Tibial artery (tissue), 4 donors: ENCODE data around the gene CCDC126.

Experiments used
- DNase-seq, 2 donors: peaks; one replicate each; pipeline ENCODE4 v3.0.0-alpha.2; 2019
- H3K27ac ChIP-seq, 2 donors: fragments of 200-600 bp; sonication (generic) in 1 of 2; 1 replicate in 1 of 2; 2 replicates in 1 of 2; pipeline ENCODE4 v1.5.1; 2018 to 2019; ENCODE audit warnings: mild to moderate bottlenecking in 1 of 2
- H3K27me3 ChIP-seq, 2 donors: fragments of 200-600 bp; sonication (generic) in 1 of 2; one replicate each; pipeline versions ENCODE4 v1.5.1 to v1.6.0; 2016 to 2019
- H3K36me3 ChIP-seq, 3 donors: fragments of 200-600 bp; sonication (generic) in 2 of 3; one replicate each; pipeline ENCODE4 v1.5.1; 2016 to 2019; ENCODE audit warnings: mild to moderate bottlenecking in 2 of 3
- H3K4me1 ChIP-seq, 4 donors: fragments of 200-600 bp; sonication (generic) in 2 of 4; 1 replicate in 3 of 4; 2 replicates in 1 of 4; pipeline ENCODE4 v1.5.1; 2016 to 2019
- H3K4me3 ChIP-seq, 2 donors: fragments of 200-600 bp; sonication (generic) in 1 of 2; 1 replicate in 1 of 2; 2 replicates in 1 of 2; pipeline ENCODE4 v1.5.1; 2018 to 2019; ENCODE audit warnings: mild to moderate bottlenecking in 2 of 2
- H3K9me3 ChIP-seq, 3 donors: fragments of 200-600 bp; sonication (generic) in 1 of 3; one replicate each; pipeline ENCODE4 v1.5.1; 2016 to 2019
- intact Hi-C: fragments of 100-400 bp; cut with DNase I; formaldehyde crosslinking; loops from one replicate; pipeline ENCODE4 v1.15.0; 2023; ENCODE audit warnings: low total_unique reads
- TF ChIP-seq, protein P1 (sequence below), 2 experiments: fragments of 200-600 bp in 1 of 2; fragments of 450-650 bp in 1 of 2; IDR thresholded peaks; one replicate each; pipeline ENCODE4 v1.5.1; 2017 to 2019; ENCODE audit warnings: antibody characterized with exemption in 2 of 2, mild to moderate bottlenecking in 1 of 2, moderate library complexity in 1 of 2

CCDC126 gene

DNA sequence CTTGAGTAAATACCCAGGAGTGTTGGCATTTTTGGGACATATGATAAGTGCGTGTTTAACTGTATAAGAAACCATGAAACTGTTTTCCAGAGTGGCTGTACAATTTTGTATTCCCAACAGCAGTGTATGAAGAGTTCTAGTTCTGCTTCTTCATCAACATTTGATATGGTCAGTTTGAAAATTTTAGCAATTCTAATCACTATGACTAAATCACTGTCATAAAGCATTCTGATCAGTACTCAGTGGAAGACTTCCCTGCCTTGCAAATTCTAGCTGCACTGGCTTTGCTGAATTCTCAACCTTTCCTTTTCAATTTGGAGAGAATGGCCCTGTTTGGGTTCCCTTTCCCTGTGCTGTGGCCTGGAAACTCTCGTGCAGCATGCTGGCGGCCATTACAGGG is 64.2 kb downstream of the CCDC126 start:
- Histone ChIP-seq H3K9me3 (peaks cover 0 to 6% (median 4%) of the 10 kb centered on the region in 3 donors), H3K36me3 (no peaks in the 10 kb centered on the region), H3K27me3 (no peaks in the 10 kb centered on the region), H3K4me3 (no peak overlapping the region), H3K27ac (no peak overlapping the region), H3K4me1 (no peaks in the 10 kb centered on the region)
- intact Hi-C loops, result no loop called here
- DNase-seq, result no peak
- TF ChIP-seq, protein P1, sequence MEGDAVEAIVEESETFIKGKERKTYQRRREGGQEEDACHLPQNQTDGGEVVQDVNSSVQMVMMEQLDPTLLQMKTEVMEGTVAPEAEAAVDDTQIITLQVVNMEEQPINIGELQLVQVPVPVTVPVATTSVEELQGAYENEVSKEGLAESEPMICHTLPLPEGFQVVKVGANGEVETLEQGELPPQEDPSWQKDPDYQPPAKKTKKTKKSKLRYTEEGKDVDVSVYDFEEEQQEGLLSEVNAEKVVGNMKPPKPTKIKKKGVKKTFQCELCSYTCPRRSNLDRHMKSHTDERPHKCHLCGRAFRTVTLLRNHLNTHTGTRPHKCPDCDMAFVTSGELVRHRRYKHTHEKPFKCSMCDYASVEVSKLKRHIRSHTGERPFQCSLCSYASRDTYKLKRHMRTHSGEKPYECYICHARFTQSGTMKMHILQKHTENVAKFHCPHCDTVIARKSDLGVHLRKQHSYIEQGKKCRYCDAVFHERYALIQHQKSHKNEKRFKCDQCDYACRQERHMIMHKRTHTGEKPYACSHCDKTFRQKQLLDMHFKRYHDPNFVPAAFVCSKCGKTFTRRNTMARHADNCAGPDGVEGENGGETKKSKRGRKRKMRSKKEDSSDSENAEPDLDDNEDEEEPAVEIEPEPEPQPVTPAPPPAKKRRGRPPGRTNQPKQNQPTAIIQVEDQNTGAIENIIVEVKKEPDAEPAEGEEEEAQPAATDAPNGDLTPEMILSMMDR (IDR thresholded peaks at IDR 0.05), result no peak

GRCh38 chr7:23662124-23662983 is 65.2 kb downstream of the CCDC126 start:
- Histone ChIP-seq H3K9me3 (peaks cover 0 to 6% (median 4%) of the 10 kb centered on the region in 3 donors), H3K27me3 (no peaks in the 10 kb centered on the region), H3K27ac (no peak overlapping the region), H3K4me3 (no peak overlapping the region), H3K4me1 (no peaks in the 10 kb centered on the region), H3K36me3 (no peaks in the 10 kb centered on the region)
- TF ChIP-seq, protein P1 (IDR thresholded peaks at IDR 0.05), result no peak
- DNase-seq, result no peak
- intact Hi-C loops, result no loop called here

DNA sequence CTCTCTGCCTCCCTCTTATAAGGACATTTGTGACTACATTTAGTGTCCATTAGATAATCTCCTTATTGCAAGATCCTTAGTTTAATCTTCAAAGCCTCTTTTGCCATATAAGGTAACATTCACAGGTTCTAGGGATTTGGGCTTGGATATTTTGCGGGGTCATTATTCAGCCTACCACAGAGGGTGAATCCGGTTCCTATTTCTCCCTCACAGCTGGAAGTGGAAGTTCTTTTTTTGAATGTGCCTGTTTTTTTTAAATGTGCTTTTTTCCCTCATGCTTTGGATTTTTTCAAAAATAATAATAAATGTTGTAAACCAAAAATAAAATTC is 65.8 kb downstream of the CCDC126 start:
- H3K27ac ChIP-seq, result no peak overlapping the region
- H3K4me1 ChIP-seq, result no peaks in the 10 kb centered on the region
- TF ChIP-seq, protein P1 (IDR thresholded peaks at IDR 0.05), result no peak
- no peak for DNase-seq
- H3K9me3 ChIP-seq, result peaks cover 0 to 6% (median 4%) of the 10 kb centered on the region in 3 donors
- H3K4me3 ChIP-seq, result no peak overlapping the region
- no peaks in the 10 kb centered on the region for H3K27me3 ChIP-seq
- H3K36me3 ChIP-seq, result no peaks in the 10 kb centered on the region
- intact Hi-C loops, result no loop called here

GRCh38 chr7:23664122-23664521 is 66.9 kb downstream of the CCDC126 start:
- H3K27me3 ChIP-seq, result no peaks in the 10 kb centered on the region
- no peak overlapping the region for H3K27ac ChIP-seq
- peaks cover 0 to under 1% (median 0%) of the 10 kb centered on the region in 3 donors for H3K9me3 ChIP-seq
- no peaks in the 10 kb centered on the region for H3K4me1 ChIP-seq
- no peak for DNase-seq
- TF ChIP-seq, protein P1 (IDR thresholded peaks at IDR 0.05), result no peak
- H3K36me3 ChIP-seq, result no peaks in the 10 kb centered on the region
- intact Hi-C loops, result no loop called here
- H3K4me3 ChIP-seq, result no peak overlapping the region

DNA sequence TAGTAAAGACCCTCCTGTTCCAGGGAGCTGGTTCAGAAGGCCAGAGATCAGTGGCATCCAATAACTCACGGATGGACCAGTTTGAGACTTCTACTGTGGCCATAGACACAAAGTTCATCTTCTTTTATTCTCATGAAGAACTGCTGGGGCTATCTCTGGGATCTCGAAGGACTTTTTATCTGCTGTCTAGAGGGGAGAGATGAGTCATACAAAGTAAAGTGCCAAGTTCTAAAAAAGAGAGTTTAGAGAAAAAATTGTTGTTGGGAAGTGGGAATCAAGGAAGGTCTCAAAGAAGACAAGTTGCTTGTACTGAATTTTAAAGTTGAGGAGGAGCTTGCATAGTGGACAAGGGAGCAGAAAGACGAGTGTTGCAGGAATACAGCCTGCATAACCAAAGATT is 74.9 kb downstream of the CCDC126 start:
- Histone ChIP-seq H3K27me3 (no peaks in the 10 kb centered on the region), H3K4me3 (no peak overlapping the region), H3K4me1 (no peaks in the 10 kb centered on the region), H3K9me3 (no peaks in the 10 kb centered on the region), H3K36me3 (no peaks in the 10 kb centered on the region), H3K27ac (no peak overlapping the region)
- TF ChIP-seq, protein P1 (IDR thresholded peaks at IDR 0.05), result no peak
- intact Hi-C loops, result no loop called here
- DNase-seq, result no peak
